K562 (cell line): ENCODE data around the gene RBM25. TPM values are rescaled to one million over a fixed set of nuclear protein-coding genes. Genes with fewer than 3 reads are reported as not detected.
"Not testable (repeated sequence)": the region's sequence is repeated elsewhere in the genome, so short reads cannot be mapped to it uniquely, and the experiment has no call there.

Experiments used
- ATAC-seq: fragments of 200-7000 bp; cut with Tn5 transposase; 3 replicates; pipeline ENCODE4 v1.9.1; 2020; ENCODE audit warnings: moderate library complexity
- BruUV-seq: library from RNA; stranded (reverse); fragments of 400-500 nt; replicated peaks from 2 replicates; lab custom pipeline; 2021; lab: Mats Ljungman, UMichigan
- CTCF ChIA-PET: fragments of 300-600 bp; formaldehyde crosslinking; extraction: SDS; loops from one replicate; lab custom pipeline; 2021; ENCODE audit warnings: low intra/inter-chr PET ratio; lab: Yijun Ruan, JAX
- POLR2A ChIA-PET: fragments of 300-600, 350-650 bp; sonication (Branson Sonifier 250); formaldehyde crosslinking; extraction: SDS; loops from one replicate; lab custom pipeline; 2021; ENCODE audit warnings: antibody characterized with exemption, inconsistent platforms; lab: Yijun Ruan, JAX
- DNase-seq, 4 experiments: peaks; one replicate each; pipeline versions ENCODE4 v3.0.0 to v3.0.0-alpha.2; 2011 to 2018; ENCODE audit warnings: low spot score in 3 of 4, mixed read lengths in 3 of 4; ENCODE audit errors: extremely low read depth in 1 of 4
- FAIRE-seq: peaks from 2 replicates; lab custom pipeline; 2011; peaks lifted over from hg19 to GRCh38; lab: Jason Lieb, UNC
- H2AFZ ChIP-seq: 2 replicates; pipeline ENCODE4 v1.6.0; 2011; ENCODE audit warnings: low read depth, low read length, control low read depth, inconsistent platforms
- H3K27ac ChIP-seq: fragments of 200-600 bp; 3 replicates; pipeline ENCODE4 v1.8.0; 2011; ENCODE audit warnings: low read depth, mild to moderate bottlenecking, control low read depth, inconsistent platforms, low read length, moderate library complexity, mixed read lengths; ENCODE audit errors: extremely low read depth
- H3K27me3 ChIP-seq, 2 experiments: fragments of 300-600 bp in 1 of 2; 2 replicates in 1 of 2; 3 replicates in 1 of 2; pipeline versions ENCODE4 v1.6.0 to v1.8.0; 2011; ENCODE audit warnings: inconsistent platforms in 2 of 2, low read length in 2 of 2, mild to moderate bottlenecking in 1 of 2, mixed read lengths in 1 of 2, moderate library complexity in 1 of 2; ENCODE audit not compliant: control insufficient read depth in 2 of 2, insufficient read depth in 2 of 2
- H3K36me3 ChIP-seq: fragments of 300-600 bp; 3 replicates; pipeline ENCODE4 v1.8.0; 2011; ENCODE audit warnings: mild to moderate bottlenecking, low read length, inconsistent platforms; ENCODE audit not compliant: control insufficient read depth, insufficient read depth
- H3K4me1 ChIP-seq, 2 experiments: fragments of 200-600 bp in 1 of 2; replicated peaks in 1 of 2; 2 replicates in 1 of 2; 3 replicates in 1 of 2; pipeline versions ENCODE4 v1.5.1 to v1.8.0; 2011; ENCODE audit warnings: inconsistent platforms in 2 of 2, low read length in 2 of 2, mild to moderate bottlenecking in 1 of 2, mixed read lengths in 1 of 2, moderate library complexity in 1 of 2; ENCODE audit not compliant: control insufficient read depth in 2 of 2, insufficient read depth in 2 of 2
- H3K4me2 ChIP-seq: 2 replicates; pipeline ENCODE4 v1.6.1; 2011; ENCODE audit warnings: low read length, control low read depth, inconsistent platforms, mixed read lengths; ENCODE audit not compliant: insufficient read depth
- H3K4me3 ChIP-seq: fragments of 200-600 bp; sonication (generic), shearing (Covaris generic); 2 replicates; pipeline ENCODE4 v1.5.1; 2016; ENCODE audit warnings: control low read depth, inconsistent platforms
- H3K79me2 ChIP-seq: fragments of 200-600 bp; 3 replicates; pipeline ENCODE4 v1.8.0; 2011; ENCODE audit warnings: low read length, inconsistent platforms; ENCODE audit not compliant: control insufficient read depth, insufficient read depth
- H3K9ac ChIP-seq, 2 experiments: 2 replicates each; pipeline versions ENCODE4 v1.6.0 to v1.6.1; 2011; ENCODE audit warnings: low read depth in 2 of 2, low read length in 2 of 2, control low read depth in 1 of 2, inconsistent platforms in 1 of 2, mild to moderate bottlenecking in 1 of 2, mixed read lengths in 1 of 2; ENCODE audit not compliant: insufficient read depth in 1 of 2
- H3K9me1 ChIP-seq: one replicate; pipeline ENCODE4 v1.6.0; 2011; ENCODE audit warnings: inconsistent platforms, mild to moderate bottlenecking, low read length, moderate library complexity; ENCODE audit not compliant: control insufficient read depth, insufficient read depth
- H3K9me3 ChIP-seq: replicated peaks from 2 replicates; pipeline ENCODE4 v1.5.1; 2011; ENCODE audit warnings: low read depth, low read length, inconsistent platforms; ENCODE audit not compliant: control insufficient read depth, insufficient read depth
- H4K20me1 ChIP-seq: replicated peaks from 2 replicates; pipeline ENCODE4 v1.6.1; 2011; ENCODE audit warnings: low read length, inconsistent platforms, mixed read lengths; ENCODE audit not compliant: control insufficient read depth, insufficient read depth
- FOSL1 ChIP-seq: fragments of 200-800 bp; sonication (Bioruptor generic); conservative IDR thresholded peaks from 2 replicates; pipeline ENCODE4 v1.6.1; 2016; ENCODE audit warnings: missing genetic modification characterization, missing compliant biosample characterization
- NFE2 ChIP-seq: IDR thresholded peaks from 2 replicates; pipeline ENCODE4 v1.6.1; 2014; ENCODE audit warnings: antibody characterized with exemption, low read depth
- STAG1 ChIP-seq: sonication (generic); formaldehyde crosslinking; IDR thresholded peaks from 2 replicates; pipeline ENCODE4 v1.5.0; 2020; ENCODE audit warnings: missing genetic modification reagents, borderline replicate concordance
- TAF1 ChIP-seq: IDR thresholded peaks from 2 replicates; pipeline ENCODE4 v1.6.1; 2011; ENCODE audit warnings: mild to moderate bottlenecking, low read length, moderate library complexity; ENCODE audit not compliant: insufficient read depth, control insufficient read depth, severe bottlenecking; ENCODE audit errors: extremely low read depth
- TAF7 ChIP-seq: fragments of 450-650 bp; IDR thresholded peaks from 2 replicates; pipeline ENCODE4 v1.6.1; 2016; ENCODE audit warnings: missing genetic modification characterization, missing compliant biosample characterization
- TRIM24 ChIP-seq, 2 experiments: fragments of 450-650 bp; IDR thresholded peaks; 2 replicates each; pipeline ENCODE4 v1.6.1; 2016
- ZKSCAN8 ChIP-seq: fragments of 200-800 bp; sonication (Bioruptor generic); IDR thresholded peaks from 2 replicates; pipeline ENCODE4 v1.6.1; 2016; ENCODE audit warnings: missing genetic modification characterization, missing compliant biosample characterization
- ZZZ3 ChIP-seq: fragments of 450-650 bp; IDR thresholded peaks from 2 replicates; pipeline ENCODE4 v1.6.1; 2016; ENCODE audit warnings: antibody characterized with exemption, mild to moderate bottlenecking, moderate library complexity
- WGBS: fragments of 100-300 bp; shearing (Covaris generic); methylation state at CpG from one replicate; pipeline ENCODE4 v1.1.6; 2016; ENCODE audit warnings: low coverage, mixed read lengths; ENCODE audit not compliant: insufficient coverage; ENCODE audit errors: missing lambda C conversion rate; 5-methylcytosine and 5-hydroxymethylcytosine counted together
- in situ Hi-C: fragments of 300-500 bp; cut with MboI; formaldehyde crosslinking; loops from 4 replicates; pipeline ENCODE4 v1.15.0; 2018; ENCODE audit warnings: inconsistent platforms, mixed read lengths
- intact Hi-C: fragments of 100-400 bp; cut with micrococcal nuclease; formaldehyde crosslinking; loops from 2 replicates; pipeline ENCODE4 v1.14.2; 2022
- polyA plus RNA-seq, 8 experiments: library from polyadenylated mRNA; depleted of rRNA in 4 of 8; stranded (reverse) in 5 of 8; unstranded in 3 of 8; fragments of >200 nt; fragmentation: Nextera tagmentation in 2 of 8; fragmentation: Illumina TruSeq in 1 of 8; extraction: Ambion mirVana in 2 of 8; extraction: Trizol in 1 of 8; gene quantifications; 2 replicates each; pipeline versions ENCODE4 v1.2.1 to v1.2.3, GENCODE V29; 2011 to 2014; ENCODE audit warnings: inconsistent platforms in 1 of 8, missing spikeins in 1 of 8
- total RNA-seq, 7 experiments: library from RNA; depleted of rRNA in 6 of 7; stranded (reverse); fragments of >200 nt in 6 of 7; fragmentation: Illumina TruSeq in 2 of 7; extraction: Trizol in 2 of 7; gene quantifications; 2 replicates each; pipeline versions ENCODE4 v1.2.1 to v1.2.3, GENCODE V29; 2011 to 2021; ENCODE audit warnings: low replicate concordance in 1 of 7
- TF ChIP-seq, protein P1 (sequence below): fragments of 250-450 bp; sonication (Bioruptor Pico); IDR thresholded peaks from 2 replicates; pipeline ENCODE4 v1.4.0; 2020

The RBM25 gene
- total and polyA plus RNA-seq, 9 of the 15 experiments (the other 6 are each of a cell fraction or from before 2014, with no cell fraction given): 28.6 to 80.1 (median 48.1) TPM

DNA sequence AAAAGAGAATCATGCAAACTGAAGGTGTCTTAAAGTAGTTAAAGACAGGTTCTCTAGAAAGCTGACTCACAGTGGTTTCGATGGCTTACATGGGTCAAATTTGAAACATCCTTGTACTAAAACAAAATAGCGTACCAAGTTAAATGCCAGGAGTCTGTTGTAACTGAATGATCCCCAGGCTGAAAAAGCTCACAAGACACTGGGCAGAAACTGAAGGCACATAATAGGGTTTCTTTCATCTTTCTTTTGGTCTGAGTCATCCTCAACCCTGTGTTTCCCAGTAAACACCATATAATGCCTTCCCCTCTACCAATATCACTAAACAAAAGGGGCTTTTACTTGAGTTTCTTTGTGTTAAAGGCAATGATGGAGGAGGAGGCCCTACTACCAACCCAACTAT is 44.2 kb upstream of the RBM25 start:
- no peaks in the 10 kb centered on the region for H3K9me3 ChIP-seq
- BruUV-seq: no TSS peak
- H2AFZ ChIP-seq: no peak overlapping the region
- H3K4me1 ChIP-seq: 0 out of 5 replicates have a peak, but pooled peaks cover 0 to 5% of the 10 kb centered on the region in 2 experiments
- H3K27ac ChIP-seq: no peak overlapping the region
- no peaks in the 10 kb centered on the region for H3K36me3 ChIP-seq
- in situ Hi-C loops: no loop called here
- no peak overlapping the region for H3K4me3 ChIP-seq
- no peak overlapping the region for H3K4me2 ChIP-seq
- DNase-seq (no peak), ATAC-seq (no peak; the same call in 2 of the 3 replicates), FAIRE-seq (no peak)
- no peaks in the 10 kb centered on the region for H3K9me1 ChIP-seq
- TF ChIP-seq ZKSCAN8 (CRISPR knock-in tag) (no peak), ZZZ3 (no peak), STAG1 (CRISPR knock-in tag) (no peak), TAF7 (no peak), NFE2 (0 out of 2 replicates have a peak, but pooled peaks have one; percentile 2), TRIM24 (IDR thresholded peaks at IDR 0.05) (no peak), TAF1 (no peak), FOSL1 (tag) (0 out of 2 replicates have a peak, but pooled peaks have one; percentile 33)
- TF ChIP-seq, protein P1, sequence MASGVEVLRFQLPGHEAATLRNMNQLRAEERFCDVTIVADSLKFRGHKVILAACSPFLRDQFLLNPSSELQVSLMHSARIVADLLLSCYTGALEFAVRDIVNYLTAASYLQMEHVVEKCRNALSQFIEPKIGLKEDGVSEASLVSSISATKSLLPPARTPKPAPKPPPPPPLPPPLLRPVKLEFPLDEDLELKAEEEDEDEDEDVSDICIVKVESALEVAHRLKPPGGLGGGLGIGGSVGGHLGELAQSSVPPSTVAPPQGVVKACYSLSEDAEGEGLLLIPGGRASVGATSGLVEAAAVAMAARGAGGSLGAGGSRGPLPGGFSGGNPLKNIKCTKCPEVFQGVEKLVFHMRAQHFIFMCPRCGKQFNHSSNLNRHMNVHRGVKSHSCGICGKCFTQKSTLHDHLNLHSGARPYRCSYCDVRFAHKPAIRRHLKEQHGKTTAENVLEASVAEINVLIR: no peak
- TF ChIP-seq, all 486 proteins: peak for 2
- Histone ChIP-seq H4K20me1 (no peaks in the 10 kb centered on the region), H3K27me3 (no peaks in the 10 kb centered on the region), H3K9ac (no peak overlapping the region), H3K79me2 (no peaks in the 10 kb centered on the region)
- POLR2A ChIA-PET: interaction anchor here (1.9 kb wide), 1 partner anchor 10 kb away, joined by 6 read pairs; no protein-coding TSS in a partner anchor
- intact Hi-C loops: no loop called here
- WGBS: 15% methylated on average over 2 of the region's 2 CpGs
- CTCF ChIA-PET: no interaction called here

DNA sequence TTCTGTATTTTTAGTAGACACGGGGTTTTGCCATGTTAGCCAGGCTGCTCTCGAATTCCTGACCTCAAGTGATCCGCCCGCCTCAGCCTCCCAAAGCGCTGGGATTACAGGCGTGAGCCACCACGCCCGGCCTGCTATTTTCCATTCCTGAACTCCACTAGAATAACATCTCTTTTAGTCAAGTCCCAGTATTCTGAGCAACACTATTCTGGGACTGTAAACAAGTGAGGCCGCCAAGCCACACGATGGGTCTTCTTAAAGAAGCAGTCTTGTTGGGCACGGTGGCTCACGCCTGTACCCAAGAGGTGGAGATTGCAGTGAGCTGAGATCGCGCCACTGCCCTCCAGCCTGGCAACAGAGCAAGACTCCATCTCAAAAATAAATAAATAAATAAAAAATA is 42.8 kb upstream of the RBM25 start:
- H3K9me1 ChIP-seq, H3K27ac ChIP-seq, H3K9ac ChIP-seq, H4K20me1 ChIP-seq, H3K27me3 ChIP-seq, H3K4me2 ChIP-seq, H3K4me3 ChIP-seq, H3K36me3 ChIP-seq, FAIRE-seq, ATAC-seq, H2AFZ ChIP-seq, BruUV-seq, H3K9me3 ChIP-seq, H3K79me2 ChIP-seq, in situ Hi-C loops, intact Hi-C loops, H3K4me1 ChIP-seq, DNase-seq, CTCF ChIA-PET: not testable (repeated sequence)
- whole genome bisulfite sequencing: 87% methylated on average over 11 of the region's 14 CpGs
- POLR2A ChIA-PET: interaction anchor here (0.7 kb wide), 1 partner anchor 19 kb away, joined by 4 read pairs; no protein-coding TSS in a partner anchor
